Testis (tissue), 5 donors: Measurements from ENCODE around the gene KLK11. TPM values are rescaled to one million over a fixed set of nuclear protein-coding genes. Genes with fewer than 3 reads are reported as not detected.
A peak's percentile ranks its signal among the peaks of the same experiment; 100 is the strongest.

Source experiments
- DNase-seq: peaks from one replicate; pipeline ENCODE4 v3.0.0-alpha.2; 2019
- H3K27ac ChIP-seq, 2 donors: fragments of 200-600 bp; sonication (generic); one replicate each; pipeline ENCODE4 v1.5.1; 2019
- H3K27me3 ChIP-seq: fragments of 200-600 bp; sonication (generic); one replicate; pipeline ENCODE4 v1.5.1; 2019
- H3K36me3 ChIP-seq: fragments of 200-600 bp; sonication (generic); one replicate; pipeline ENCODE4 v1.5.1; 2017; ENCODE audit warnings: low read depth; ENCODE audit errors: missing control alignments
- H3K4me1 ChIP-seq: fragments of 200-600 bp; sonication (generic); one replicate; pipeline ENCODE4 v1.5.1; 2019
- H3K4me3 ChIP-seq, 2 donors: fragments of 200-600 bp; sonication (generic); one replicate each; pipeline ENCODE4 v1.5.1; 2017 to 2019
- H3K9me3 ChIP-seq: fragments of 200-600 bp; sonication (generic); one replicate; pipeline ENCODE4 v1.5.1; 2017
- POLR2A ChIP-seq: fragments of 450-650 bp; IDR thresholded peaks from one replicate; pipeline ENCODE4 v1.6.1; 2017; ENCODE audit warnings: antibody characterized with exemption, mild to moderate bottlenecking, moderate library complexity
- WGBS, 2 donors: methylation state at CpG; one replicate each; pipeline ENCODE4 v1.1.5; 2018; 5-methylcytosine and 5-hydroxymethylcytosine counted together
- intact Hi-C: fragments of 100-400 bp; cut with DNase I; formaldehyde crosslinking; loops from one replicate; pipeline ENCODE4 v1.15.1; 2023; ENCODE audit warnings: low total_unique reads
- long read RNA-seq, 2 donors: transcript quantifications; one replicate each; lab custom pipeline, GENCODE V29; 2026
- polyA plus RNA-seq: library from polyadenylated mRNA; stranded (reverse); fragments of 350-450 nt; fragmentation: Illumina TruSeq; extraction: RNeasy Lipid Tissue Mini Kit (QIAGEN cat#74804); gene quantifications from one replicate; pipeline ENCODE4 v1.2.3, GENCODE V29; 2014; ENCODE audit warnings: low read depth, low replicate concordance; ENCODE audit not compliant: insufficient read depth
- total RNA-seq, 2 donors: library from RNA; depleted of rRNA; stranded (reverse); fragments of >200 nt; gene quantifications; one replicate each; pipeline ENCODE4 v1.2.3, GENCODE V29; 2016
- TF ChIP-seq, protein P1 (sequence below), 3 experiments: fragments of 450-650 bp in 2 of 3; fragments of 200-600 bp in 1 of 3; sonication (generic) in 1 of 3; IDR thresholded peaks; one replicate each; pipeline ENCODE4 v1.5.1; 2016 to 2019; ENCODE audit warnings: antibody characterized with exemption in 3 of 3, mild to moderate bottlenecking in 2 of 3, moderate library complexity in 1 of 3

KLK11 gene, protein sequence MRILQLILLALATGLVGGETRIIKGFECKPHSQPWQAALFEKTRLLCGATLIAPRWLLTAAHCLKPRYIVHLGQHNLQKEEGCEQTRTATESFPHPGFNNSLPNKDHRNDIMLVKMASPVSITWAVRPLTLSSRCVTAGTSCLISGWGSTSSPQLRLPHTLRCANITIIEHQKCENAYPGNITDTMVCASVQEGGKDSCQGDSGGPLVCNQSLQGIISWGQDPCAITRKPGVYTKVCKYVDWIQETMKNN
- total RNA-seq (10 to 100 TPM; 16.8 to 46.3 TPM), polyA plus RNA-seq (41.1 TPM)
- long read RNA-seq, donor 1, result 0 reads
- long read RNA-seq, donor 2, result 0 reads

DNA sequence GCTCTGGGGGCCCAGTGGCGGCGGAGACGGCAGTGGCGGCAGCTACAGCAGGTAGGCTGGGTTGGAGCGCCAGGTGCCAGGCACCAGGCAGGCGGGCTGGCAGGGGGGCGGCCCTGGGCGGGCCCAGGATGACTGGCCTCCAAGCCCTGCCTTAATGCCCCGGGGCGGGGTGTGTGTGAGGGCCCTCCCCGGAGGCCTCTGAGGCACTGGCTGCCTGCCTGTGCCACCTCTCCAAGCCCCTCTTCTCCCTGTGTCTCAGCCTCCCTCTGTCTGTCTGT is at the start of gene KLK11:
KLK11 (minus strand) TSS at position 63 of the 278 bp plus-strand sequence. CDS start 985 bp downstream, outside the sequence.
- TF ChIP-seq POLR2A, result no peak
- TF ChIP-seq, protein P1, sequence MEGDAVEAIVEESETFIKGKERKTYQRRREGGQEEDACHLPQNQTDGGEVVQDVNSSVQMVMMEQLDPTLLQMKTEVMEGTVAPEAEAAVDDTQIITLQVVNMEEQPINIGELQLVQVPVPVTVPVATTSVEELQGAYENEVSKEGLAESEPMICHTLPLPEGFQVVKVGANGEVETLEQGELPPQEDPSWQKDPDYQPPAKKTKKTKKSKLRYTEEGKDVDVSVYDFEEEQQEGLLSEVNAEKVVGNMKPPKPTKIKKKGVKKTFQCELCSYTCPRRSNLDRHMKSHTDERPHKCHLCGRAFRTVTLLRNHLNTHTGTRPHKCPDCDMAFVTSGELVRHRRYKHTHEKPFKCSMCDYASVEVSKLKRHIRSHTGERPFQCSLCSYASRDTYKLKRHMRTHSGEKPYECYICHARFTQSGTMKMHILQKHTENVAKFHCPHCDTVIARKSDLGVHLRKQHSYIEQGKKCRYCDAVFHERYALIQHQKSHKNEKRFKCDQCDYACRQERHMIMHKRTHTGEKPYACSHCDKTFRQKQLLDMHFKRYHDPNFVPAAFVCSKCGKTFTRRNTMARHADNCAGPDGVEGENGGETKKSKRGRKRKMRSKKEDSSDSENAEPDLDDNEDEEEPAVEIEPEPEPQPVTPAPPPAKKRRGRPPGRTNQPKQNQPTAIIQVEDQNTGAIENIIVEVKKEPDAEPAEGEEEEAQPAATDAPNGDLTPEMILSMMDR (IDR thresholded peaks at IDR 0.05), result no peak
- H3K4me3 ChIP-seq, result no peak within 1 kb of the TSS
- peak within 1 kb of the TSS in 1 of 2 donors; percentile 64 for H3K27ac ChIP-seq
- intact Hi-C loops, result loop anchor here (10.0 kb wide), 1 partner anchor 58 kb away; the partner anchor contains the start of gene KLK14
- no peaks in the 10 kb centered on the region for H3K9me3 ChIP-seq
- no peaks in the 10 kb centered on the region for H3K36me3 ChIP-seq
- no peaks in the 10 kb centered on the region for H3K27me3 ChIP-seq
- peaks cover 26% of the 10 kb centered on the region for H3K4me1 ChIP-seq
- DNase-seq, result no peak
- 87 to 89% methylated on average over 11 of the region's 11 CpGs for WGBS, 2 donors

DNA sequence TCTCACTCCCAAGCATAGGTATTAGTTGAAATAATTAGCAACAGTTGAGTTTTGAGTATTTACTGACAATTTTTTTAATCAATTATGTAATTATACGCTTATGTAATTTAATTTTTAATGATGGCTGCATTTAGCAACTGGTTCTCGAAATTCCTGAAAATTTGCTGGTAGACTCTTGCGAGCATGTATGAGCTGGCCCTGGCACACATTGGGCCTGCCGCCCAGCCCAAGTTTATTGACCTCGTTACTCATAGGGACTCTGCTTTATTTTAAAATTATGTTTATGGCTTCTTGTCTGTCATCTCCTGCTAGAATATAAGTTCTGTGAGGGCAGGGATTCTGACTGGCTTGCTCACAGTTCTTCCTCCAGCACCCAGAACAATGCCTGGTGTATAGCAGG is 49.6 kb upstream of the KLK11 start:
- TF ChIP-seq, protein P1 (IDR thresholded peaks at IDR 0.05), result no peak
- Histone ChIP-seq H3K27ac (no peak overlapping the region), H3K4me3 (no peak overlapping the region), H3K4me1 (no peaks in the 10 kb centered on the region), H3K9me3 (no peaks in the 10 kb centered on the region), H3K27me3 (no peaks in the 10 kb centered on the region), H3K36me3 (no peaks in the 10 kb centered on the region)
- DNase-seq, result no peak
- intact Hi-C loops, result no loop called here
- whole genome bisulfite sequencing, 2 donors, result 88 to 90% methylated on average over 5 of the region's 5 CpGs

DNA sequence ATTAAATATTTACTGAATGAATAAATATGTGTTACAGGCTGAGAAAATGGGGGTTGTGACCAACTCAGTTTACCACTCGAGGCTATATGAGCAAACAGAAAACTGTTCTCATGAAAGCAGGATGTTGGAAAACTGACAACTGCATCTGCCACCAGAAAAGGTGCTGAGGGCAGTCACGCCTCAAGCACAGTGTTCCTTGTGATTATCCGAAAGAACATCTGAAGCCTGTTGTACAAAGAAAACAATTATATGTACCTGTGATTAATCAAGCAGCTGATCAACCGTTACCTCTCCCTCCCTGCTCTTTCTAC is 44.6 kb upstream of the KLK11 start:
- Histone ChIP-seq H3K27me3 (no peaks in the 10 kb centered on the region), H3K4me1 (no peaks in the 10 kb centered on the region), H3K9me3 (no peaks in the 10 kb centered on the region), H3K4me3 (no peak overlapping the region), H3K27ac (no peak overlapping the region), H3K36me3 (no peaks in the 10 kb centered on the region)
- TF ChIP-seq, protein P1 (IDR thresholded peaks at IDR 0.05), result no peak
- TF ChIP-seq POLR2A, result no peak
- no peak for DNase-seq
- WGBS, 2 donors, result 61 to 76% methylated on average over 4 of the region's 4 CpGs
- intact Hi-C loops, result no loop called here

DNA sequence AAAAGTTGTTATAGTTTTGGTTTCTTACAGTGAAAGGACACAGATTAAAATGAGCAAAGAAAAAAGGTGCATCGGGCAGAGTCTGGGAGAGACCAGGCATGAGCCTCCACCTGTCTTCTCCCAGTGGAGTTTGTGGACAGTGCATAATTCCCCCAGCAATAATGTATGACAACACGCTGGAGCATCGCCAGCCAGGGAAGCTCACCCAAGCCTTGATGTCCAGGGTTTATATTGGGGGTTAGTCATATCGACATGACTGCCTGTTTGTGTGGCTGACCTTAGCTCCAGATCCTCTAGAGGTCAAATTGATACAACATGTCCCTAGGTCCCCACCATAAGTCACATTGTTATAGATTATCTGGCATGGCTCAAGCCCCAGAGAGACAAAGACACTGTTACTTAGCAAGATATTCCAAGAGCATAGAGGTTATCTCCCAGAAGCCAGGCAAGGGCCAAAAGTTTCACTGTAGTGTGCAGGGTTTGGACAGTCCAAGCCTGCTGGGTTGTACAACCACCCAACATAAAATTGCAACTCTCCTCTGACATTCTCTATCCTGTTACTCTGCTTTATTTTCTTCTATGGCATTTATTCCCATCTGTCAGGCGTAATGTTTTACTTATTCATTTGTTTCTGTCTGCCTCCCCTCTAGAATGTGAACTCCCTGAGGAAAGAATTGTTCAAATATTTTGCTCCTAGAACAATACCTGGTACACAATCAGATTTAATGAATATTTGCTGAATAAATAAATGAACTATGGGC is 44.1 kb upstream of the KLK11 start:
- Histone ChIP-seq H3K27ac (no peak overlapping the region), H3K36me3 (no peaks in the 10 kb centered on the region), H3K27me3 (no peaks in the 10 kb centered on the region), H3K4me3 (no peak overlapping the region), H3K4me1 (peaks cover 2% of the 10 kb centered on the region), H3K9me3 (no peaks in the 10 kb centered on the region)
- TF ChIP-seq, protein P1 (IDR thresholded peaks at IDR 0.05), result no peak
- TF ChIP-seq POLR2A, result no peak
- WGBS, 2 donors, result 77 to 90% methylated on average over 5 of the region's 5 CpGs
- intact Hi-C loops, result no loop called here
- no peak for DNase-seq
